Measurements from ENCODE around the gene MACROD2.

DNA sequence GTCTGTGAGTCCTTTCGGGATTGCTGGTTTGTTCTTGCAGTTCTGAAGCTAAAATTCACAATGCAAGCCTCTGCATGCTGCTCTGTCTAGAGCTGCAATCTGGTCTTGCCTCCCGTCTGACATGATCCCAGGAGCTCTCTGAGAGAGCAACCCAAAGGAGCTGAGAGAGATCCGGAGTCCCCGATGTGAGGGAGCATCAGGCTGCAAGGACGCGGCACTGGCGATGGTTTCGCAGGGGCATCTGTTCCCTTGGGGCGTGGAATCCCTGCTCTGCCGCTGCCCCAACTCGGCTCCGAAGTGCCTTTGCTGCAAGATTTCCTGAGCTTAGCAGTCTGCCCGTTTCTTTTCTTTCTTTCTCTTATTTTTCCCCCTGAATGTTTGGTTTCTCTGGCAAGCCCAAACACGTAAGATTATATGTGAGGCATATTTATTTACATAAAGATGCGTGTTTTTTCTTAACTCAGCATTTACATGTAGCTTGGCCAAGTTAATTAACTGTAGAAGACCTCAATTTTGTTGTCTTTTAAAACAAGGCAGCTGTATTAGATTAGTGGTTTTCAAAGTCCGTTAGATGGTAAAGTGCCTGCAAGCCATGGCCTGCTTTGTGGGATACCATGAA is 1704.9 kb downstream of the MACROD2 start:
- no peak for TF ChIP-seq CTCF (conservative IDR thresholded peaks at IDR 0.05; ENCODE audit: low read depth in 2 of 2)
- no peak for TF ChIP-seq POLR2AphosphoS5 (IDR thresholded peaks at IDR 0.05; ENCODE audit: low read depth)
- no peak for TF ChIP-seq CREB1 (CRISPR knock-in tag; IDR thresholded peaks at IDR 0.05; ENCODE audit: low read depth)
- no peak for TF ChIP-seq ZNF331 (CRISPR knock-in tag; IDR thresholded peaks at IDR 0.05; ENCODE audit: low read depth)
- TF ChIP-seq STAT1 (IDR thresholded peaks at IDR 0.05; ENCODE audit: unreplicated experiment): no peak
- TF ChIP-seq EZH2 (IDR thresholded peaks at IDR 0.05; ENCODE audit: low read depth, unreplicated experiment): no peak
- no peak for TF ChIP-seq REST (IDR thresholded peaks at IDR 0.05; ENCODE audit: unreplicated experiment)
- no peak for TF ChIP-seq JUNB (IDR thresholded peaks at IDR 0.05; ENCODE audit: unreplicated experiment)
- TF ChIP-seq EZH2phosphoT487 (IDR thresholded peaks at IDR 0.05; ENCODE audit: unreplicated experiment): no peak
- TF ChIP-seq ZNF462 (CRISPR knock-in tag; IDR thresholded peaks at IDR 0.05): no peak
- no peak for TF ChIP-seq NANOG (IDR thresholded peaks at IDR 0.05; ENCODE audit: borderline replicate concordance)
- TF ChIP-seq ETS1 (IDR thresholded peaks at IDR 0.05): no peak

Measured in GM23338 (cell line).